ENCODE data around the gene RIMBP2. TPM values are rescaled to one million over a fixed set of nuclear protein-coding genes. Genes with fewer than 3 reads are reported as not detected.

Gene RIMBP2
- polyA plus RNA-seq, 1 donor (not counting 4 experiments of a cell fraction or from before 2014, with no cell fraction given), result 0.16 TPM

GRCh38 chr12:130649101-130650045 lies 66.7 kb downstream of the RIMBP2 start:
- Histone ChIP-seq H3K27me3 (ENCODE audit: control insufficient read depth, extremely low read depth, insufficient read depth, low read length) (no peaks in the 10 kb centered on the region), H3K9me3 (ENCODE audit: control insufficient read depth, low read depth, low read length) (peaks cover 2% of the 10 kb centered on the region), H3K27ac (ENCODE audit: control insufficient read depth, insufficient read depth, low read length) (no peak overlapping the region), H3K4me2 (ENCODE audit: control insufficient read depth, extremely low read depth, insufficient read depth, low read depth, low read length) (no peak overlapping the region), H3K36me3 (ENCODE audit: control insufficient read depth in 2 of 2, extremely low read depth in 1 of 2, insufficient read depth in 2 of 2, low read length in 2 of 2) (no peaks in the 10 kb centered on the region), H3K9me1 (ENCODE audit: control insufficient read depth, extremely low read depth, insufficient read depth, low read length) (no peaks in the 10 kb centered on the region), H3K4me3 (ENCODE audit: control insufficient read depth in 2 of 3, extremely low read depth in 1 of 3, insufficient read depth in 2 of 3, low read depth in 1 of 3, low read length in 3 of 3) (no peak overlapping the region), H3K79me2 (ENCODE audit: control insufficient read depth, insufficient read depth, low read length) (no peaks in the 10 kb centered on the region), H4K20me1 (ENCODE audit: control insufficient read depth, extremely low read depth, insufficient read depth, low read length) (no peaks in the 10 kb centered on the region), H3K4me1 (ENCODE audit: control insufficient read depth, extremely low read depth, insufficient read depth, low read length) (no peaks in the 10 kb centered on the region), H3K9ac (ENCODE audit: control insufficient read depth, extremely low read depth, insufficient read depth, low read length) (no peak overlapping the region), H2AFZ (ENCODE audit: control insufficient read depth, low read length) (no peak overlapping the region)
- dilution Hi-C loops (cut with MboI; ENCODE audit: extremely low pct_ligation_motif_present, low sequenced_read_pairs), result no loop called here
- FAIRE-seq (no peak), DNase-seq (ENCODE audit: low read depth, low spot score) (no peak)
- TF ChIP-seq CTCF (optimal IDR thresholded peaks at IDR 0.05 in 1 of 3, IDR thresholded peaks at IDR 0.05 in 1 of 3, conservative IDR thresholded peaks at IDR 0.05 in 1 of 3; ENCODE audit: extremely low read depth in 1 of 3, insufficient read depth in 2 of 3, low read length in 3 of 3) (no peak), EZH2 (IDR thresholded peaks at IDR 0.05; ENCODE audit: low read length) (no peak)

GRCh38 chr12:130647814-130648213 lies 68.3 kb downstream of the RIMBP2 start:
- Histone ChIP-seq H2AFZ (ENCODE audit: control insufficient read depth, low read length) (no peak overlapping the region), H3K4me2 (ENCODE audit: control insufficient read depth, extremely low read depth, insufficient read depth, low read depth, low read length) (no peak overlapping the region), H3K79me2 (ENCODE audit: control insufficient read depth, insufficient read depth, low read length) (no peaks in the 10 kb centered on the region), H3K4me1 (ENCODE audit: control insufficient read depth, extremely low read depth, insufficient read depth, low read length) (no peaks in the 10 kb centered on the region), H3K27me3 (ENCODE audit: control insufficient read depth, extremely low read depth, insufficient read depth, low read length) (no peaks in the 10 kb centered on the region), H3K9ac (ENCODE audit: control insufficient read depth, extremely low read depth, insufficient read depth, low read length) (no peak overlapping the region), H3K9me1 (ENCODE audit: control insufficient read depth, extremely low read depth, insufficient read depth, low read length) (no peaks in the 10 kb centered on the region), H3K9me3 (ENCODE audit: control insufficient read depth, low read depth, low read length) (peaks cover 5% of the 10 kb centered on the region), H4K20me1 (ENCODE audit: control insufficient read depth, extremely low read depth, insufficient read depth, low read length) (no peaks in the 10 kb centered on the region), H3K4me3 (ENCODE audit: control insufficient read depth in 2 of 3, extremely low read depth in 1 of 3, insufficient read depth in 2 of 3, low read depth in 1 of 3, low read length in 3 of 3) (no peak overlapping the region), H3K27ac (ENCODE audit: control insufficient read depth, insufficient read depth, low read length) (no peak overlapping the region), H3K36me3 (ENCODE audit: control insufficient read depth in 2 of 2, extremely low read depth in 1 of 2, insufficient read depth in 2 of 2, low read length in 2 of 2) (no peaks in the 10 kb centered on the region)
- no peak for FAIRE-seq
- no peak for DNase-seq (ENCODE audit: low read depth, low spot score)
- no peak for TF ChIP-seq CTCF (optimal IDR thresholded peaks at IDR 0.05 in 1 of 3, IDR thresholded peaks at IDR 0.05 in 1 of 3, conservative IDR thresholded peaks at IDR 0.05 in 1 of 3; ENCODE audit: extremely low read depth in 1 of 3, insufficient read depth in 2 of 3, low read length in 3 of 3)
- no peak for TF ChIP-seq EZH2 (IDR thresholded peaks at IDR 0.05; ENCODE audit: low read length)
- dilution Hi-C loops (cut with MboI; ENCODE audit: extremely low pct_ligation_motif_present, low sequenced_read_pairs), result no loop called here
